HG03521 (cell line): Measurements from ENCODE around the gene TGFBRAP1.

ENCODE experiments used
- ATAC-seq: cut with Tn5 transposase; IDR thresholded peaks from one replicate; pipeline ENCODE4 v1.9.1; 2021; ENCODE audit warnings: mild to moderate bottlenecking, moderate library complexity; ENCODE audit not compliant: unreplicated experiment

TGFBRAP1 gene

DNA sequence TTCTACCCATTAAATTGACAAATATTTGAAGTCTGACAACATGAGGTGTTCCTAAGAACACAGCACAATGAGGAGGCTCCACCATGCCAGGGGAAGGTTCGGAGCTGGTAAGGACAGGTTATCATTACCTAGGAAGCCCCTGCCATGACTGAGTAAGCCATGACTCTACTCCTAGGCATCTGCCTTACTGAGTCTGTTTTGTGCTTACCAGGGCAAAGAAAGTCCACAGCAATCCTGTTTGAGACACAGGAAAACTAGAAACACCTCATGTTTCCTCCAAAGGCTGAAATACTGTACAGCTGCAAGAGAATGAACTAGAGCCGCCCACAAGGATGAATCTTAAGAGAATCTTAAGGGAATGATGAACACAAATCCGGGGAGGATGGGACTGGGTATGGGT is 11.6 kb downstream of the TGFBRAP1 start:
- no peak for ATAC-seq

DNA sequence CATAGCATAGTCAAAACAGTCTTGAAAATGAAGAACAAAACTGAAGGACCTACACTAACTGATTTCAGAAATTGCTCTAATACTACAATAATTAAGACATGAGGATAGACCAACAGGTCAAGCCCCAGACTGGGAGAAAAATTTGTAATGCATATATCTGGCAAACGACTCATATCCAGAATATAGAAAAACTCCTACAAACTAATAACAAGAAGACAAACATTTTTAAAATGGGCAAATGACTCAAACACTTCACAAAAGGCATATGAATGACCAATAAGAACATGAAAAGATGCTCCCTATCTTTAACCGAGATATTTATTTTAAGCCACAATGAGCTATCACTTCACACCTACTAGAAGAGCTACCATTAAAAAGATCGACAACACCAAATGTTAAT is 14.2 kb downstream of the TGFBRAP1 start:
- ATAC-seq: peak; percentile 52

DNA sequence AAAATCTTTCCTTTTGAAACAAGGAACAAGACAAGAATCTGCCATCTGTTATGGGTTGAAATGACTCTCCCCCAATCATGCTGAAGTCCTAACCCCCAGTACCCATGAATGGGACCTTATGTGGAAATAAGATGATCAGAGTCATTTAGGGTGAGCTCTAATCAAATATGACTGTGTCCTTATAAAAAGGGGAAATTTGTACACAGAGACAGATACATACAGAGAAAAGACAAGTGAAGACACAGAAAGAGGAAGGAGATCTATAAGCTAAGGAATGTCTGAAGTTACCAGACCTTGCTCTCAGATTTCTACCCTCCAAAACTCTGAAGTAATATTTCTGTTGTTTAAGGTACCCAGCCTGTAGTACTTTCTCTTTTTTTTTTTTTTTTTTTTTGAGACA is 15.7 kb downstream of the TGFBRAP1 start:
- no peak for ATAC-seq

DNA sequence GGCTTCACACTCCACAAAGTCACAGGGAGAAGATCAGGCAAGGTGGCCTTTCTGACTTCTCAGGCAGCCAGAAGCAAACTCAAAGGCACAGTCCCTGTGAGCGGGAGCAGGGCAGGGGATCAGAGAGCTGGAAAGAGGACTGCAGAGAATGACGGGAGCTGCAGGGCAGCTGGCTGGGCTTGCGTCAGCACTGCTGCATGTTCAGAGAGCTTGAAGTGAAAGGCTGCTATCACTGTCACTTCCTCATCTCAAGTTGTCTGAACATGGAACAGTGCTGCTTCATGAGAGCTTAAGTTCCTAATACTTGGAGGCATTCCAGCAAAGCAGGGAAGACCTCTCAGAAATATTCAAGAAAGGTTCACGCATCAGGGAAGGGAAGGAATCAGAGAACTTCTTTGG is 20.4 kb downstream of the TGFBRAP1 start:
- no peak for ATAC-seq

DNA sequence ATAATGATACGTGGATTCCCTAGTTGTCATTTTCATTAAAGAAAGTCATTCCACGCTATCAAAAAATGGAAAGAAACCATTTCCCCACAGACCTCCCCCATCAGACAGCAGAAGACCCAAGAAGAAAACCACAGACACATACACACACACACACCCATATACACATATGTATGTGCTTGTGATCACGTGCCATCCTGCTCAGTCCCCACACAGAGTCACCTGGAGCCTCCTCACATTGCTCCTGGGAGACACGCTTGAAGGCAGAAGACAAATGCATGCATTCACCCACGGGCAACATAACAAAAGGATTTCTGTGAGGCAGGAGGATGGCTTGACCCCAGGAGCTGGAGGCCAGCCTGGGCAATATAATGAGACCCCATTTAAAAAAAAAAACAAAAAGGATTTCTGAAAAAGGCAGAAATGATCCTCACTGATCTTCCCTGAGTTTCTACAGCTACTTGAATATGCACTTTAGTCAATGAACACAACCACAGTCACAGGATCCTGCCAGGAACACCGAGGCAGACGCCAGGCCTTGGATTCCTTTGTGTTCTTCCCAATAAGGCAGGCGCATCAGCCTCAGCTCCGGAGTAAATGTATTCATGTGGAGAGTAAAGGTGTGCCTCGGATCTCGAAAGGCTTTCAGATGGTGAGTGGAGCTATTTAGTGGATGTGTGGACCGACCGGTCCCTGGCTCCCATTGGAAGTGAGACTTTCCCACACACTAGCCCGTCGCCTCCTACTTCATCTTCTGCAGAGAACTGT is 21.0 kb downstream of the TGFBRAP1 start:
- no peak for ATAC-seq

DNA sequence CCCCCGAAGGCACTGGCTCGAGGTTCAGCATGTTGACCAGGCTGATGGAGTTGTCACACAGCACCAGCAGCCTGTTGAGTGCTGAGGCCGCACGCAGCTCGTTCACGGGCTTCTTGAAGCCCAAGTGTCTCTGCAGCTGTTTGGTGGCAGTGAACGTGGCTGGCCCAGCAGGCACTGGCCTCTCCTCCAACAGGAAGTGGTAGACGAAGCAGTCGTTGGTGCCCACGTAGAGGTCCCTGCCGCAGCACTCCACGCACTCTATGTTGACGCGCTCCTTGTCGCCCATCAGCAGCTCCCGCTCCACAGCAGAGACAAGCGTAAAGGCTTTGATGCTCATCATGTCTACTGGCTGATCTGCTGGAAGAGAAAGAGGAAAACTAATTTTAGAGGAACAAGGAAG is 21.6 kb downstream of the TGFBRAP1 start:
- ATAC-seq: no peak

DNA sequence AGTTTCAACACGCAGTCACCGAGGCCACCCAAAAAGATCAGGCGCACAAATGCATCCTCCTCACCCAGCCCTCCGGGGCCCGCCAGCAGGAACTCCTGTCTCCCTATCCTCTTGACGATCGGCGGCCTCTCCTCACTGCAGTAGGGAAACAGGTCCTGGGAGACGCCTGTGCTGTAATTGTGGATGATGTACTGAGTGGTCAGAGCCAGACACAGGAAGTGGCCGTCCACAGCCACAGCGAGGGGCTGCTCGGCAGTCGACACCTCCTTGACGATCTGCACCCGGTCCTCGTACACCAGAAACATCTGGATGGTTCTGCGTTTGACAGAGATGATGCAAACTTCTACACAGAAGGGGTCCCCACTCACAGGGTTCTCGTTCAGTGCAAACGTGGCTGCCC is 22.0 kb downstream of the TGFBRAP1 start:
- ATAC-seq: no peak

DNA sequence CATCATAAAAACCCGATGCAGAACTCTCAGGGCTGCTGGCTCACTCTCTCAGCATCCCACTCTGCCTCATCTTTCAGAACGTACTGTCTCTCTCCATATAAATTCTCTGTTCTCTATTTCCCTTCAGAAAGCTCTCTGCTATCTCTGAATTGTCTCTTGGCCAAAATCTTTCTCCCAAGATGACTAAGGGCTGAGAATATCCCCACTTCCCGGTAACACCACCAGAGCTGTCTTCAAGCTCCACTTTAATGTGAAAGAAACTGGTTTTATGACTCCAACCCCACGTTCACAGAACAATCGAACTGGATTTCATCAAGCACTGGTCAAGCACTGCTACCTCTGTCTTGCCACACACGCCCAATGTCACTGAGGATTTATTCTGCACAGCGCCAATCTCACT is 22.4 kb downstream of the TGFBRAP1 start:
- no peak for ATAC-seq

DNA sequence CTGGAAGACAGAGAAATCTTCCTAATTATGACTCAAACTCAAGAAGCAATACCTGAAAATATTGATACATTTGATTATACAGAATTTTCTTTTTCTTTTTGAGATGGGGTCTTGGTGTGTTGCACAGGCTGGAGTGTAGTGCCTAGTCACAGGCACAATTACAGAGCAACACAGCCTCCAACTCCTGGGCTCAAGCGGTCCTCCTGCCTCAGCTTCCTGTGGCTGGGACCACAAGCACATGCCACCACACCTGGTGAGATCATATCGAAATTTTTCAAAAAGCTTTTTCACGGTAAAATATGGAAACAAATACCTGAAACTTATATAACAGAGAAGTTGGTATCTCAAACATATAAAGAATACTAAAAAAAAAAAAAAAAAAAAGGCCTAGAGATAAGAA is 27.9 kb downstream of the TGFBRAP1 start:
- no peak for ATAC-seq

DNA sequence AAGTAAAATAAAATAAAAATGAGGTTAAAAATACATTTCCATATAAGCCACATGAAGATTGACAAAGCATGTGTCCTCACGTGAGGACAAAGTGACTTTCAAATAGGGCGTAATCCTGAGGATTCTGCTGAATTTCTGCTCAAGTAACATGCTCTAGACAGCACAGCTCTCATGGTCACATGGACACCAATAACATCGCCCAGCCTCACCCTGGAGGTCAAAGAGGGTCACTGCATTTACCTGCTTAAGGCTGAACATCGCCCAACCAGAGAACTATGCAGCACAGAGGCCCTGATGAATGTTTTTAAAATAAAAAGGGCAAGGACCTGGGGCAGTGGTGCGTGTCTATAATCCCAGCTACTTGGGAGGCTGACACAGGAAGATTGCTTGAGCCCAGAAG is 30.2 kb downstream of the TGFBRAP1 start:
- ATAC-seq: no peak

DNA sequence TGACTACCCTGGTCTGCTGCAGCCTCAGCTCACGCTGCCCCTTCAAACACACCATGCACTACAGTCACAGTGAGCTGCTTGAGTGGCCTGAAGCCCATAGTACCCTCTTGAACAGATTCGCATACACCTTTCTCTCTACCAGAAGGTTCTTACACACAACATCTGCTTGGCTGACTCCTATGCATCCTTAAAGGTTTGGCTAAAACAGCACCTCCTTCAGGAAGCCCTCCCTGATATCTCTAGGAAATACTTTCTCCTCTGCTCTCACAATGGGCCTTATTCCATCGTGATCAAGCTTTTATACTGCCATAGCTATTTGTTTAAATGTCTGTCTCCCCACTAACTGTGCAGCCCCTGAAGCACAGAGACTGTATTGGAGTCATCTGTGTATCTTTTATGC is 31.5 kb downstream of the TGFBRAP1 start:
- ATAC-seq: no peak

DNA sequence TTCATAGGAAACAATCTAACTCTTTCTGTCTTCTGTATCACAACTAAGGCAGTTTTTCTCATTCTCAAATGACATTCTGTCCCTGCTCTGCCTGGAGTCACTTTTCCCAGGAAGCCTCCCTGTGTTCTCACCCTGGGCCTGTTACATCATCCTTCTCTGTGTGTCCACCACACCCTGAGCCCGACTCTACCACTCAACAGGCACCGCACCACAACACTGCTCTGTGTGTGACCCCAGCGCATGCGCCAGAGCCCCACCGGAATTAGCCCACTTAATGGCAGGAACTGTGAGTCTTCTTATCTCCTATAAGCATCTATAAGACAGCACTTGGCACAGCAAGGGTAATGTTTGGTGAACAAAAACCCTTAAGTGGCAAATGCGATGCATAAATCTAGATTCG is 32.3 kb downstream of the TGFBRAP1 start:
- ATAC-seq: no peak

DNA sequence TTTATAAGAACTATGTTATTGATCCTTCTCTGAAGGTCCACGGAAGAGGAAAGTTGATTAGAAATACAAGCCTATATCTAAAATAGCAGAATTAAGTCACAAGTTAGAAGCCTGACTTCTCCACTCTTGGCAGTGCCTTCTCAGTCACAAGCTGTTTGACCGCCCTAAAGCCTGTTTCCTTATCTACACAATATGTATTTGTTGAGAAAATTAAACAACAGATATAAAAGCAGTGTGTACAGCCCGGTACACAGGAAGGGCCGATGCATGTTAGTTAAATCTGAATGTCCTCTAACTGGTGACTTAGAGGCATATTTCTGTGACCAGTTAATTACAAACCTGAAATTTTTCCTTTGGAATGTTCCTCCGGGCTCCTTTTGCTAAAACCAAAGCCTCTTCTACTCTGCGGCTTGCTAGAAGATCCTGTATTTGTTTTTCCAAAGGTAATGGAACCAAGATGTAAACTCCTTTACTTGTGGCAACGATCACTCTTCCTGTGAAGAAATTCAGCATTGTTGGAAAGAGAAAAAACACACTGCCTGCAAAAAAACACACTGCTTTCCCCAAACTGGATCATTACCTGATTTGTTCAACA is 33.4 kb downstream of the TGFBRAP1 start:
- ATAC-seq: no peak

DNA sequence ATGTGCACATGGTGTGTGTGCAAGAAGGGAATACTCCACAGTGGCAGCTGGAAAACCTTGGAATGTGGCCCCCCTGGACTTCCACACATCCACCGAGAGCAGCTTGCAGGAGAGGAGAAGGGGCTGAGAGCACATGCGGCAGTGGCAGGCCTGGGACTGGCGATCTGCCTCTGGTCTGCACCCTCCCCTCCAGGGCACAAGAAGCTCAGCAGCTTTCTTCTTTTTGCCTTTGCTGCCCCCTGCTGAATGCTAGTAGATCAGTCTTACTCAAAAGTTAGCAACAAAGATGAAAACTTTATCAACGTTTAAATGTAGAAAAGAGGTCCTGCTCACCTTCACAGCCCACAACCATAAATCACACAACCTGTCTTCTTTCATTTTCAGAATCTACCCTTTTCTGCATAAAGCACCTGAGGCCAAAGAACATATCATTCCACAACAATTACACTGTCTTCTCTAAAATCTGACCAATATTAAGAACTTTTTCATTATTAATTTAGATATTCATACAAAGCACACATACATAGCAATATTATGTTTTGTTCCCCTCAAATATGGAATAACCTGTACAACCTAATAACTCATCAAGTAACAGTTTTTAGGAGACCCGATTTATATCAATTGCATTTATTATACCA is 34.6 kb downstream of the TGFBRAP1 start:
- peak; percentile 66 for ATAC-seq

DNA sequence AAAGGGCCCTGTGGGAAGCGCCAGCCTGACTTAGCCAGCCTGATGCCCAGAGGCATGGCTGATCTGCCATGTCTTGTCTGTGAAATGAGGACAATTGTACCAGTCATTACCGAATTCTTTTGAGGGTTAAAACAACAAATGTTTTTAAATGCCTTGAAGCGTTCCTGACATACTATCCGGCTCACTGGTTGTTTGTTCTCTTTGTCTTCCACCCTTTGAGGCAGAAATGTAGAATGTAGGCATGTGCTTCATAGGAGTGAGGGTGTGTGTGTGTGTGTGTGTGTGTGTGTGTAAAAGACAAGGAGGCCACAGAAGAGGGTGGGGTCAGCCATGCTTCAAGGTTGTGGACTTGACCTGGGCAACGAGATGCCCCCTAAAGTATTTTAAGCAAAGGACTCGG is 35.5 kb downstream of the TGFBRAP1 start:
- no peak for ATAC-seq

DNA sequence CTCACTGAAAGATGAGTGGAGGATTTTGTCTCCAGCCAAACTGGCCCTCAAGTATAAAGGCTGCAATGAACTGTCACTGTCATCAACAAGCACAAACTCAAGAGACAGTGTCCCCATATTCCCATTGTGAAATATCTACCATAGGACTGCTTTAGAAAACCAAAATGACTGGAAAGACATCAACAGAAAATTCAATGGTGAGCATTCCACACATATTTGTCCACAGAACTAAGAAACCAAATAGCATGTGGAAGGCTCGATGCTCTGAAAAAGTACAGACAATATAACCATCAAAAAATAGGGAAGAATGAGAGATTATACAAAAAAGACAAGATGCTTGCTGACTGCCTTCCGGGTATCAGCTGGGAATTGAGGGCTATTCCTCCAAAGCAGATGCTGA is 37.6 kb downstream of the TGFBRAP1 start:
- ATAC-seq: no peak

DNA sequence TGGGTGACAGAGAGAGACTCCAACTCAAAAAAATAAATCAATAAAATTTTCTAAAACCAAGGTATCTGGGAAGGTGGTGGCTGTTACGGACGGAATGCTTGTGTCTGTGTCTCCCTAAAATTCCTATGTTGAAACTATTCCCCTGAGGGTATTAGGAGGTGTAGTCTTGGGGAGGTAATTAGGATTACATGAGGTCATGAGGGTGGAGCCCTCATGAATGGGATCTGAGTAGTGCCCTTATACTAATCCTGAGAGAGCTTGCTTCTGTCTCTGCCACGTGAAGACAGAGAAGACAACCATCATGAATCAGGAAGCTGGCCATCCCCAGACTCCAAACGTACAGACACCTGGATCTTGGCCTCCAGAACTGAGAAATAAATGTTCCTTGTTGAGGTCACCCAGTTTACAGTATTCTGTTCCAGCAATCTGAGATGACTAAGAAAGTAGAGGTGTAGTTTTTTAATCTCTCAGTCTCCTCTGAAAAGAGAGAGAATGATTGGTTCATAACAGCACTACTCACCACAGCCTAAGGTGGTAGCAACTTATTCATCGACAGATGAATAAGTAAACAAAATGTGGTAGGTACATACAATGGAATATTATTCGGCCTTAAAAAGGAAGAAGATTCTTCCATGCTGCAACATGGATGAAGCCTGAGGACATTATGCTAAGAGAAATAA is 38.4 kb downstream of the TGFBRAP1 start:
- no peak for ATAC-seq

DNA sequence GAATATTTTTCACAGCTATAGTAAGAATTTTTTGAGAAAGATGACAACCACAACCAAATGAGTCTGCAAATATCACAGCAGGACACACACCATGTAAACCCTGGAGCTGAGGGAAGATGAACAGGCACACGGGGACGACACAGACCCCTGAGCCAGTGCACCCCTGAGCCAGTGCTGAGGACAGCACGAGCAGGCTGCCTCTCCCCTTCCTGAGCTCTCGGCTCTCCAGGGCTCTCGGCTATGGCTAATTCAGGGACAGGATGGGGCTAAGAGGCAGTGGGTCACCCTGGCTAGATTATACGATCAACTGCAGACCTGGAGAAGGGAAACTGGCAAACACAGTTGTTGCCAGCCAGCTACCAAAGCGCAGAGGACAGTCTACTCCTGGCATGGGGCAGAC is 41.4 kb downstream of the TGFBRAP1 start:
- ATAC-seq: no peak

DNA sequence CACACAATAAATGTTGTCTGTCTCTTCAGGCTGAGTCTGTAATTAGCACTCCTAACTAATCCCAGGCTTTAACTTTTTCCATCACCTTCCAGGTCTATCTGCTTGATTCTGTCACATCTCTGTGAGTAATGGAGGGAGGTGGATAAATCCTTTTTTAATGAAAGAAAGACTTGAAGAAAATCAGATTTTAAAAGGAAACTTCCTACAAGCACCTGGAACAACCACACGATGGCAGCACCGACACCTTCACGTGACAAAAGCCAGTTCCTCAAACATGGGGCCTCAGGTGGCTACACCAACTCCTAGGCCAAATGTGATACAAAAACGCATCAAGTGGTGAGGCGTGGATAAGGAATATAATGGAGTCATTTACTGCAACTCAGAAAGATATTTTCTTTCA is 41.8 kb downstream of the TGFBRAP1 start:
- no peak for ATAC-seq

DNA sequence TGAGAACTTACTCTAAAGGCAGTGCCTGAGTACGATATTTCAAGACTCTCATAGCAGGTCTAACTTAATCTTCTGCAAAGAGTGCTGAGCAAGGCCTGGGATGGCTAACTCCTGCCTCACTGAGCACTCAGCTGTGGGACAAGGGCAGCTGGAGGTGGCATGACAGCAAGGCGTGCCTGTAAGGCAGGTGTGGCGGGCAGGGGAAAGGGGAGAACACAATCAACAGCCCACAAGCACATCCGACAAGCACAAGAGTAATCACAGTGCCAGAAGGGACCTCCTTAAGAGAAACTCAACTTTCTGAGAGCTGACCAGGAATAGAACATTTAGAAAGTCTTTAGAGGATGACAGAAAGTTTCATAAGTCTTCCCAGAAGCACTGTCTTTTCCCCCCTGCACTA is 46.0 kb downstream of the TGFBRAP1 start:
- no peak for ATAC-seq

DNA sequence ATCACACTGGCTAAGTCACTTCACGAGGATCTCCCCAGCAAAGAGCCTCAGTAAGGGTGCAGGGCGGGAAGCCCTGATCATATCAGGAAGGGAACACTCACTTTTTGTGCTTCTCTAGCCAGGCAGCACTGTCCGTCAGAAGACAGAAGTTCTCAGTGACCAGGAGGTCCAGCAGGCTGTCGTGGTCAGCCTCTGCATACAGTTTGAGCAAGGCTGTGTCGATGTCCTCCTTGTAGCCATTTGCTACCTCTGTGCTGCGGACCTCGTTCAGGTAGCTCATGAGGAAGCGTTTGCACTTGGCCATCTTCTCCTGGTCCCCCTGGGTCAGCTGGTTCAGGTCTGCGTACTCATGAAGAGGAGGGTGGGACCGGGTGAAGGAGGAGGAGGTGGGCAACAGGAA is 49.3 kb downstream of the TGFBRAP1 start:
- ATAC-seq: no peak

DNA sequence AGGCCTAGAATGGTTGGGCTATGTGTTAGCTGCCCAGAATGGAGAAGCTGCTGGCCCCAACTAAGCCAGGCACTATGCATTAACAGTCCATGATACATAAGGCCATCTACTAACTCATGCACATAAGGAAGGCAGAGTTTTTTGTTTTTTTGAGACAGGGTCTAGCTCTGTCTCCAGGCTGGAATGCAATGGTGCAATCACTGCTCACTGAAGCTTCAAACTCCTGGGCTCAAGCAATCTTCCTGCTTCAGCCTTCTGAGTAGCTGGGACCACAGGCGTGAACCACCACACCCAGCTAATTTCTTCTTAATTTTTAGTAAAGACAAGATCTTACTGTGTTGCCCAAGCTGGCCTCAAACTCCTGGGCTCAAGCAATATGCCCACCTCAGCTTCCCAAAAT is 50.4 kb downstream of the TGFBRAP1 start:
- no peak for ATAC-seq
